NCI-H1048 (cell line): Measurements from ENCODE around the gene FARP1.
"Not testable (repeated sequence)": the region's sequence is repeated elsewhere in the genome, so short reads cannot be mapped to it uniquely, and the experiment has no call there.

Experiments used
- DNase-seq: peaks from one replicate; lab custom pipeline; 2025; lab: John Stamatoyannopoulos, UW

Gene FARP1

DNA sequence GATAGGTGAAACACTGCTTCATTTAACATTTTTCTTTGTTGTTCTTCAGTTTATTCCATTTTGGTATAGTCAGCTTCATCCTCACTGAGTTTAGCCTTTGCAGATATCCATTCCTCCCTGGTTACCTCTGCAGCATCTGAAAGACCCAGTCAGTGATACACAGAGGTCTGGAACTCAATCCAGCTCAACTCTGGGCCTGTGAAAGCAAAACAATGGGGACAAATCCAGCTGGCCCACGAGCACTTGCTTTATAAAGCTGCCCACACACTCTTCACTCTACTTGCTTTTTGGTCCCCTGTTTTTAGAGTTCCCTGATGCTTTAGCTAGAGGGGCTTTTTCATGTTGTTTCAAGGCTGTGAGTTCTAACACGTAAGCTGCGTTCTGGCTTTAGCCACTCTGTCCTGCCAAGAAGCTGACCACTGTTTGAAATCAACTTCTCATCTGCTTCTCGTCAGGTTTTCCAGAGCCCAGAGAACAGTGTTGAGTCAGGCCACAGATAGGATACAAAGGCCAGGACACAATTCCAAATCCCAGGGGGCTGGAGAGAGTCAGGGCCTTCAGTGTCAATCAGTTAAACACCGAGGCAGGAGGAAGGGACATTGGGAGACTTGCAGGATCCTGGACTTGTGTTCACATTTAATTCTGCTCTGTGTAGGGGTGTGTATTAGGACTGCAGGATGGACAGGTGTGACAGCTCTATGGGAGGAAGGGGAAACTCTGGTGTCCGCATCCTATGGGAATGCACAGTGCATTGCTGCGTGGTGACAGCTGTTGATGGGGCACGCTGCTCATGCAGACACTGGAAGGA is 117.7 kb downstream of the FARP1 start:
- no peak for DNase-seq

DNA sequence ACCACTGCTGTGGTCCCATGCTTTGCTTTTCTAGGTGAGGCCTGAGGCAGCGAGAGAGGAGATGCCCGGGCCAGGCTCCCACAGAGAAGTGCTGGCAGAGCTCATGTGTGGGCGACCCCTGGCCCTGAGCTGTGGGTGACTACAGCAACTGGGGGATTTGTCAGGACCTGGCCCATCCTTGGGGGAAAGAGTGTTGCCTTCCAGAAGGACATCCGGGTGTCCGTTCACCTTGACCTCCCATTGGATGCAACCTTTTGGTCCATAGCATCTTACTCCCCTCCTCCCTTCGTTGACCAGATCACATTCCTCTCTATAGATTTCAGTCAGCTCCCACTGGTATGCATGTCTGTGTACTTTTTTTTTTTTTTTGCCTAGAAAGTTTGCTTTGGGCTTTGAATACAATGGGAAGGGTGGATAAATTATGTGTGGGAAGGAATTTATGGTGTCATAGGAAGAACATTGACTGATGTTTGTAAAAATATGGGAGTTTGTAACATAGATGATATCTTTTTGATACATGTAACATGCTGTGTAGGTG is 118.3 kb downstream of the FARP1 start:
- no peak for DNase-seq

DNA sequence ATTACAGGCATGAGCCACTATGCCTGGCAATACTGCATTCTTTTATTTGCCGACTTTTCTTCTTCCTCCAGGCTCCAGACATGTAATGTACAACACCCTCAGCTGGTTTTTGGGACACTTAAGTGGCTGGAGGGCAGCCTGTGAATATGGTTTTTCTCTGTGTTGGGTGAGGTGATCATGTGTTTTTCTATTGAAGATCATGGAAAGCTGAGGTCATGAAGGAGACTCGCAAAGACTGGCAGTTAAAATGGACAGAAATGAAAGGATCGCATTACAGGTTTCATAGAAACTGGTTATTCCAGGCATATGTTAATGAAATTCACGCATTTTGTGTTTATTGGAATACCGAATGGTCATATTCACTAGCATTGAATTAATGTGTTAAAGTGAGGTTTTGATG is 119.4 kb downstream of the FARP1 start:
- no peak for DNase-seq

DNA sequence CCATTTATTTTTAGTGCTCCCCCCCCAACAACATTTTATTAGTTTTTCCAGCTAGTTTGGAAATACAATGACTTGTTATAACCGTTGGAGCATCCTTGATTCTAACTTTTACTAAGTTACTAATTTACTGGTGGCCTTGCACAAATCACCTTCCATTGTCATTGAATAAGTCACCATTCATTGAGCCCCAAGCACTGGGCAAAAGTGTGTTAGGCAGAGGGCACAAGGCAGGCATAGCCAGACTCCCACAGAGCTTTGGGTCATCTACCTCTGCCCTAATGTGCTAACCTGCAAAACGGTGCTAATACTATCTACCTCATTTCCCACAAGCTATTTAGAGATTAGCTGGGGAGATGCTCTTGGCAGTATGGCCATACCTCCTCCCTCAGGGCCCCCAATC is 120.9 kb downstream of the FARP1 start:
- no peak for DNase-seq

DNA sequence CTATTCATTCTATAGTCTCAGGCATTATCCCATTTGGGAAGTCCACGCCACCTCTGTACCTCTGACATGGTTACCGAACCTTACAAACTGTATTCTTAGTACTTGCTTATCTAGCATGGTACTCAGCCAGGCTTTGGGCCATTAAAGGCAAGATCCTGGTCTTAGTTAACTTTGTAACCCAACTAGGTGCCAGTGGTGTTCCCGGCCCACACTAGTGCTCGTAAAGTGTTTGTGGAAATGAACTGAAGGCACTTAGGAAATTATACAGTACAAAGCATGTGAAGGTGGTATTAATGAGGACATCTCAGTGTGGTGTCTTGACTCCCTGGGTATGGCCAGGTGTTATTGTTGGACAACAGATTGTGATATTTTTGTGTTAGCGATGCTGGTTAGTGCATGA is 122.0 kb downstream of the FARP1 start:
- no peak for DNase-seq

DNA sequence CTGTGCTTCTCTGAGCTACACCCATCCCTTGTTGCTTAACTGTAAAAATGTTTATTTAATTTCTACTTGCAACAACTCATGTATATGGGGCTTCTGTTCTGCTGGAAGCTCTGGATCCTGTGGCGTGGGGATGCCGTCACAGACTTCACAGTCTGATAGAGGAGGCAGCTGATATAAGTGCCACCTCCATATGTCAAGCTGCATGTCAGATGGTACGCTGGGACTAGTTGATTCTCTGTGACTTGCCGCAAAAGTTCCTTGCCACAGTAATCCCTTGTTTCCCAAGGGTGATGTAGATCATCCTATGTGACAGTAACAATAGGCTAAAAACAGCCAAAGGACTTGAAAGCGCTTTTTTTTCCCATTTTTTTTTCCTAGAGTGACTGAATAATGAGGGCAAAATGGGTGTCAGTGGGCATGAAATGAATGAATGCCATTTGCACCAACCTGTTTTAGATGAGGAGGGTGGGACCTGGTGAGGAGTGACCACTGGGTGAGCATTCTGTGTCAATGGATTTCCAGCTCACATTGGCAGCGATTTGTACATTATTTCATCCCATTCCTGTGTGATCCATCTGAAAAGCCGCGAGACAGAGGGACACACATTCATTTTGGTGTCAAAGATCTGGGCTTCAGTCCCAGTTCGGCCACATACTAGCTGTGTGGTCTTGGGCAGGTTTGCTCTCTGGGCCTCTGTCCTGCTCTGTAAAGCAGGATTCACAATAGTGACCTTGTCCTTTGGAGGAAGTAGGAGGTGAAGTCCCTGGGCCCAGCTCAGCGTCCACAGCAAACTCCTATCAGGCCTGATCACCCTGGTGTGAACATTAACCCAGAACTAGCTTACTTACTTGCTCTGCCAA is 123.0 kb downstream of the FARP1 start:
- no peak for DNase-seq

DNA sequence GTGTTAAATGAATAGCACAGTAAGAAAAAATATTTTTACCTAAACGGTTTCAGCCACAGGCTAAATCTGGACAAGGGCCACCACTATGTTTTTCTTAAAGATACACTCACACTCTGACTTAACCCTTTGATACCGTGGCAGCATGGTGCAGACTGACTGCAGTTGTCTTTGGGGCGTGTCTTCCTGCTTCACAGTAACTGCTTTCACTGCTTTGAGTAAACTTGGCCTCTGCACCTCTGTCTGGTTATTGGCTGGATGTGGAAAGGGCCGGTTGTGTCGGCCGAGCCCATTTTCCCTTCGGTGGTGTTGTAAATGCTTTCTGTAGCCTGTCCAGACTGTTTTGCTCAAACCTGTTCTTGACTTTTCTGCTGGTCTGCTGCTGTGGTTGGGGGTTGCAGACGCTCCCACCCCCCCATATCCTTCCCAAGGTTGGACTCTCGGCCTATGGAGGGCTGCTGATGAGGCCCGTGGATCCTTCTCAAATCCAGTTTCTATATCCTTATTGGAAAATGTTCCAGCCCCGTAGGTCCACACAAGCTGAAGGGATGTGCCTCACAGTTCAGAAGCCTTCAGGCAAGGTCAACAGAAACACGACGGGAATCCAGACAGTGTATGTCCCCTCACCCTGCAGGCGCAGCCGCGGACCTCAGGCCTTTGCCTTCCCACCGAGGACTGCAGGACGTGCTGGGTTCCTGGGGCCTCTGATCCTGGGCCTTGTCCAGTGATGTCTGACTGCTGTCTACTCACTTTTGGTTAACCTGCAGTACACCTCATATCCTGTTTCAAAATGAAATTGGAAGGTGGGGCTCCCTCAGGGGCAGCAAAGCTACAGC is 124.4 kb downstream of the FARP1 start:
- no peak for DNase-seq

DNA sequence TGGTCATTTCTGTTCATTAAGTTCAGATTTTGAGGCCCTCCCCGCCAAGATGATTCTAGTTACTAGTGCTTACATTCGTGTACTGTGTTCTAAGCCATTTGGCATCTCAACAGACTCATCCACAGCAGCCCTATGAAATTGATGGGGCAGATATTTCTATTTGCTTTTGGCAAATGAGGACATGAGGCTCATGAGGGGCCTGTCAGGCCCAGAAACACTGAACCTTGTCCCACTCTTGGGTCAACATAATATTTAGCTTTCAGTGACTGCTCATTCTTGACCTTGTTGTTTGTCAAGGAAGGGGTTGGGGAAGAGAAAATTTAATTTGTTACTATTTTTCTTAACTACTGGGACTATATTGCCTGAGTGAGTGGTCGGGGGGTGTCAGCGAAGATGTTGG is 126.5 kb downstream of the FARP1 start:
- no peak for DNase-seq

DNA sequence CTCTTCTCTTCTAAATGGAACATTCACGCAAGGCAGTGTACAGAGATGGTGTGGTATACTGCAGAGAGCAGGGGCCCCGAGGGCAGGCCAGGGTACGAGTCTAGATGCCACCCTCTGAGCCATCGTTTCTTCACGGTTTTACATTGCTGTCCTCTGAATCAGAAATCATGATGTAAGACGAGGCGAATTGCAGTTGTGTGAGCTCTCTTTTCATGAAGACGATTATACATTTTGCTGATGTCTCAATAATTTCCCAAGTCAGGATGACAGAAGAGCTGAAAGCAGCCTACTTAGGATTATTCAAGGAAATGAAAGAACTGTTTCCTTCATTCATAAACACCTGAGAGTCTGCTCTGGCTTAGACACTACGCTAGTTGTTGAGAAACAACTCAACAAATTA is 127.9 kb downstream of the FARP1 start:
- no peak for DNase-seq

DNA sequence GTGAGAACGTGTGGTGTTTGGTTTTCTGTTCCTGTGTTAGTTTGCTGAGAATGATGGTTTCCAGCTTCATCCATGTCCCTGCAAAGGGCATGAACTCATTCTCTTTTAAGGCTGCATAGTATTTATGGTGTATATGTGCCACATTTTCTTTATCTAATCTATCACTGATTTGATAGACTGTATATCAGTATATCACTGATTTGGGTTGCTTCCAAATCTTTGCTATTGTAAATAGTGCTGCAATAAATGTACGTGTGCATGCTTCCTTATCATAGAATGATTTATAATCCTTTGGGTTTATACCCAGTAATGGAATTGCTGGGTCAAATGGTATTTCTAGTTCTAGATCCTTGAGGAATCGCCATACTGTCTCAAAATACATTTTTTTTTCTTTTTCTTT is 128.8 kb downstream of the FARP1 start:
- DNase-seq = not testable (repeated sequence)

DNA sequence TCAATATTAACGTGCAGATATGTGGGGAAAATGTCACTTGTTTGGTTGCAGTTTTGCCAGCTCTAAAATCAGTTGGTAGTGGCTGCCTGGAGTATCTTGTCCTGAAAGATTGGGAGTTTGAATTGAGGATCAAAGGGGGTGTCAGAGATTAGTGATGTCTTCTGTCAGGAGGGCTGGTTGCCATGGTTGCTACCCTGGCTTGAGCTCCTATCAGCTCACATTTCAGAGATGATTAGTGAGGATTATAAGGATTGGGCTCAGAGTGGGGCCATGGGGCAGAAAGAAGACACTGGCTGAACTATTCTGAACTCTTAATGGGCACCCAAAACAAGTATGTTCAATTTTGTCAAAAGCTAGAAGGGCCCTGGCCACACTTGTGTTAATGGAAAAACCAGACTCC is 129.7 kb downstream of the FARP1 start:
- DNase-seq = no peak

DNA sequence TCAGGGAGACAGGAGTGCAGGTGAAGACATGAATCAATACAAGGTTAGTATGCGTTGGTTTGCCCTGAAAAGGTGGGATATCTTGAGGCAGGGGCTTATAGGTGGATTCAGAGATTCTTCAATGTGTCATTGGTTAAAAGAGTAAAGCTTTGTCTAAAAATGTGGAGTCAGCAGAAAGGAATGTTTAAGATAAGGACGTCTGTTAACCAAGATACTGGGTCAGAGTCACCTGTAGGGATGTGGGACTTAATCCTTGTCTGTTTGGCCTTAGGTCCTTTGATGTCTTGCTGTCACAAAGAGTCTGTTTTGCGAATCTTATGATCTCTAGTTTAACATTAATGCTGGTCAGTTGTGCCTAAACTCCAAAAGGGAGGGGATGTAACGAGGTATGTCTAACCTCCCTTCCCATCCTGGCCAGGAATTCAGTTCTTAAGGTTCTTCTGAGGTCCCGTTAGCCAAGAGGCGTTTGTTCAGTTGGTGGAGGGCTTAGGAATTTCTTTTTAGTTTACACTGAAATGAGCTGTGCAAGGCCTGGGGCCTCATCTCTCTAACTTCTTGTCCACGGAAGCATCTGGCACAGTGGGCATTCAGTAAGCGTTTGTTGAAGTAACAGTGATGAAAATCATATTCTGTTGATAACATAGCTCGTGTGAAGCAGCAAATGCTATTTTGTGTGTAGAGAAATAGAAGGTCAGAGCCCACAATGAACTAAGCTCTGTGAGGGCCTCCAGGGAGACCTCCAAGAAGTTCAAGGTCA is 130.4 kb downstream of the FARP1 start:
- DNase-seq = no peak

DNA sequence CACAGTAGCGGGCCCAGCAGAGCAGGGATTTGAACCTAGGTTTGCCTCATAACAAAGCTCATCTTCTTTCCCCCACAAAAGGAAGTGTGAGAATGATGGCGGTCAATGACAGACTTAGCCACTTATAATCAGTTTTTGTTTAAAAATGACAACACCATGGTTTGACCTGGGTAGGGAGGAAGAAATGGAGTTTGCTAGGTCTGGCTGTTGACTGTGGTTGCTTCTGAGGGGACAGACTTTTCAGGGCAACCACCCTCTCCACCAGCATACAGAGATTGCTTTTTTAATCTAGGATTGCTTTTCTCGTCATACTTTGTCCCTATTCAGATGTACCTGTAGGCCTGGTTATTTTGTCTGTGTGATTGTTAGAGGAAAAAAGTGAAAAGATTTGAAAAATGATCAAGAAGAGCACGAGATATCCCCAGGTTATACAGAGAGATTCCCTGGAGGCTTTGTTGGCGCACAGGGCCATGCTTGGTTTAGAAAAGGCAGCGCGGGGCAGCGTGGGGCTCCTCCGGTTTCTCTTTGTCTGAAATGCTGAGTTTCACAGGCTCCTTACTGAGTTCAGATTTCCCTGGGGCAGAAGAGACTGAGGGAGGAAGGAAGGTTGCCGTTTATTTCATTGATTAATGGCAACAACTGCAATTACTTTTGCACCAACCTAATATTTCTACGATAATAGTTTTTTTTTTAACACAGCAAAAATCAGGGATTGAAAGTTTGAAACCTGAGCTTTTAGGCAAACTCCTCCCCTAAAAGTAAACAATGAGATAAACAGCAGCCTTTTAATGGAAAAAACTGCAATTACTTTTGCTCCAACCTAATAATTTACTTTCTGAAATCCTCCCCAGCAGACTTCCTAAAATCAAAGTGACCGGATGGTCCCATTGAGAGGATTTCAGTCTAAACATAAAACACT is 131.2 kb downstream of the FARP1 start:
- no peak for DNase-seq

DNA sequence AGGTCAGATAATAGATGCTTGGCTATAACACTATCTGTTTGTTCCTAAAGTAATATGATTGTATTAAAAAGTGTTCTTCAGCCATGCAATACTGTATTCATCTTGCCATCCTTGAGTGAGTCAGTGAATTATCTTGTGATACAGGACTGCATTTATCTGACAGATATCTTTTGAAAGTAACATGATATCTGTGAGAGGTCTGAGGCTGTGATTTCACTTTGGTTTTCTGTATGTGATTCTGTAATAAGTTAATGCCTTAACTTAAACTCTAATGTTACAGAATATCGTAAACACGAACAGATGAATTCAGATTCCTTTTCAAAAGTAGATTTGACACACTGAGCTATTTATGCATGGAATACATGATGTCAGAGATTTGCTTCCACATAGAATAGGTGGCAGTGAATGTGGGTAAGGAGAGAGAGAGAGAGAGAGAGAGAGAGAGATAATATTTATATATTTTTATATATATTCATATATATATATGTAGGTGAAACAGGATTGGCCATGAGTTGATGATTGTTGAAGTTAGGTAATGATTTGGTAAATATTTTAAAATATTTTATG is 132.1 kb downstream of the FARP1 start:
- no peak for DNase-seq

DNA sequence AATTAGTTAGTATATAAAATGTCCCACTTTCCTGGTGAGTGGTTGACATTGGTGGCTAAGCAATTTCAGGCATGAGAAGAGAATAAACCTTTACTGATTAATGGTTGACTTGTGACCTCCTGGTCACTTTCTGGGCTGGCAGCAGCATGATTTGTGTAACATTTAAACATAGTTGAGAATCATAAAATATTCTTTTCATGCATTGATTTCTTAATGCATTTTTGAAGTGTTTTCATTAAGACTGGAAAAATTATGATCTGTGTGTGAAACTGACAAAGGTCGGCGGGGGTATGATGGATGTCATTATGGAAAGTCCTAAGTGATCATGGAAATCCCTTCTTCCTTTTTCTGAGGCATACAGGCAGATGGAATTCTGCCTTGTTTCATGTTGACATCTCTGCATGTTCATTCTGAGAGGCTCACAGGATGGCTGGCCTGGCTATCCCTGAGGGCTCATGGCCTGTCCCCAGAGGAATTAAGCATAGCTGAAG is 132.8 kb downstream of the FARP1 start:
- DNase-seq = no peak

DNA sequence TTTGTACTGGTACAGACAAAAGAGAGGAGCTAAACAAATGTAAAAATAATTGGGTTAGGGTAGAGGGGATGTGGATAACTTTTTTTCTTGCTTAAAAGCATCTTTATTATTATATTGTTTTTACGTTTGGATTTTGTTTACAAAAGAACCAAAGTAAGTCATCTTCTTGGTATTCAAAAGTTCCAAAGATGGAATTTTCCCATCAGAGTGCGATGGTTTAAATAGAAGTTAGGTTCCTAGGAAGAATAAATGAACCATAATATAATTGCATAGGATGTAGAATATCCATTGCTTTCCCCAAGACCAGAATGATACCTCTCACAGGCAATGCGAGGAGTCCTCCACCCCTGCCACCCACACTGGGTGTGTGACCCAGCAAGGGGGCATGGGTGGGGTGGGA is 133.6 kb downstream of the FARP1 start:
- DNase-seq = no peak

DNA sequence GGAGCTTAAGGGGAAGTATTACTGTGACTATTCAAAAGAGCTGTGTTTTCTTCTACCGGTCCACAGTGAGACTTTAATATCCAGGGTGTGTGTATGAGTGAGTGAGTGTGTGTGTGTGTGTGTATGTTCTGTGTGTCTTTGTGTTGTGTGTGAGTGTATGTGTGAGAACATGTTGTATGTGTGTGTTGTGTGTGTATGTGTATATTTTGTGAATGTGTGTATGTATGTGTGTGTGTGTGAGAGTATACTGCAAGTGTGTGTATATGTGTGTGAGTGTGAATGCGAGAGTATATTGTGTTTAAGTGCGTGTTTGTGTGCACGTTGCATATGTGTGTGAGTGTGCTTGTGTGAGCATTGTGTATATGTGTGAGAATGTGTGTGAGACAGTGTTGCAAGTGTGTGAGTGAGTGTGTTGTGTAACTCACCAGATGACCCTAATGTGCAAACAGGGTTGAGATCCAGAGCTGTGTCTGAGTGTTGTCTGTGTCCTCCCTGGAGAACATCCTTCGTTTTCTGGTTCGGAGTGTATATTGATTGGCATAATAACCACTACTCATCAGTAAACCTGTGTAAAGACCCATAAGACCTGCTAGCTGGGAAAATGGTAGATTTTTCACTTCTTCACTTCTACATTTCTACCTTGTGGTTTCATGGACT is 135.3 kb downstream of the FARP1 start:
- no peak for DNase-seq

DNA sequence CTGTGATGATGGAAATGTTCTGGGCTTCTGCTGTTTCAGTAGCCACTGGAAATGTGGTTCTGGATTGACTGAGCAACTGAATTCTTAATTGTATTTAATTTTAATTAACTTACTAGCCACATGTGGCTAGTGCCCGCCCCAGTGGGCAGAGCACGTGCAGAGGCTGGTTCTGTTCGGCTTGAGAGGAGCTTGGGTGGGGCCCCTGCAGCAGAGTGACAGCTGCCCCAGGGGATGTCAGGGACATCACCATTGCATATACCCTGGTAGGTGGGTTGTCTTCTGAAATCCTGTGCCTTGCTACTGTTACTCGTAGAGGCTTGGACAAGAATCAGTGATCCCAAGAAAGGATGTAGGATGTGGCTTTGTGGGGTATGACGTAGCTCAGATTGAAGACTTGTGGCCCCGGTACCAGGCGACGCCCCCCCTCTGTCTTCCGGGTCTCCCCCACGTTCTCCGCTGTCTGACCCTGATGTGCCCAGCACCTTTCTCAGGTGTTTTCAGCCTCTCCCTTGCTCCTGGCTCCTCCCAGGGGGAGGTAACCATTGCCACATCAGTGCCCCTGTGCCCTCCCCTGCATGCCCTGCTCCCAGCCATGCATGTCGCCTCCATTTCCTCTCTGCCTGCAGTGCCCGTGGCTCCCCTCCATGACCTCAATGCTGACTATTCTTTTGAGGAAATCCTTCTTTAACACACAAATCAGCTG is 136.7 kb downstream of the FARP1 start:
- DNase-seq = no peak

DNA sequence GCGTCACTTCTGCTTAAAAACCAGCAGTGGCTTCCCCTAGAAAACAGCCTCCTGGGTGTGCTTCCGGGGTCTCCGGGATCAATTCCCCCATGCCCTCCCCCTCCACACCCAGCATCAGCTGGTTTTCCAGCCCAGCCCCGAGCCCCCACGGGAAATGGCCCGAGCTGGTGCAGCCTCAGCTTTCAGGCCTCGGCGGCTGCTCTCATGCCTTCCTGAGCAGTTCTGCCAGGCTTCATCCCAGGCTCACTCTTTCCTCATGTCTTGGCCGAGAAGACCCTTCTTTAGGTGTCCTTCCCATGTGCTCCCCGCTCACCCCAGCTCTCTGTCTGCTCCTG is 137.2 kb downstream of the FARP1 start:
- DNase-seq = no peak
